ENCODE results near the gene NPFF.

- TF ChIP-seq CTCF (IDR thresholded peaks at IDR 0.05) (no peak), POLR2A (IDR thresholded peaks at IDR 0.05) (no peak)
Measured at GRCh38 chr12:53505555-53506449, 1.5 kb downstream of the NPFF start.
